Stimulated activated naive CD4-positive, alpha-beta T cell treated with Interleukin-2 at 50 U/mL for 16 hours (primary cell): ENCODE results near the gene EPHA8.

Experiments used
- DNase-seq: peaks from one replicate; lab custom pipeline; 2025; lab: John Stamatoyannopoulos, UW

Gene EPHA8

DNA sequence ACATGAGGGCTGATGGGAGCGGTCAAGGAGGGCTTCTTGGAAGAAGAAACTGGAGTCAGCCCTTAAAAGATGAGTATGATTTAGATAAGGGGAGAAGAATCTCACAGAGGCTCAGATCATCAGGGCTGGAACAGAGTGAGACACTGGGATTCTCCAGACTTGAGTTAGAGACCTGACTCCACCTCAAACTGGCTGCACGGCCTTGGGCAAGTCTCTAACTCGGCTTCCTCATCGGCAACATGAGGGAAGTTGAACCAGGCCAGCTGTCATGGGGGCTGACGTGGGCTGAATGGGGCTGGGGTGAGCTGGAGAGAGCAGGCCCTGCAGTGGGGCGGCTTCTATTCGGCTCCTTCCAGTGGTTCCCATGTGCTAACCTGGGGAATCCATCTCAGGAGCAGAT is 82.6 kb downstream of the EPHA8 start:
- DNase-seq = no peak

DNA sequence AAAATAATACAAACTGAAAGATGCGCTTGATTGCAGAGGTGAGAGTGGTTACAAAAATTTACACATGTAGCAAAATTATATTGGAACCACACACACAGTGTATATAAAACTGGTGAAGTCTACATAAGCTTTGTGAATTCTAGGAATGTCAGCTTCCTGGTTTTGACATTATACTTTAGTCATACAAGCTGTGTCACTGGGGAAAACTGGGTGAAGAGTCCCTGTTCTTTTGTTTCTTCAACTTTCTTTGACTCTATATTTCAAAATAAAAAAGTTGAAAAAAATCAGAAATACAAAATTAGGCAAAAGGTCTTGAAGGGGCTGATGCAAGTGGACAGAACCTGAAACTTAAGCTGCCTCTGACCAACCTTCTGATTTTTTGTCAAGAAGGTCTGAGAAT is 83.1 kb downstream of the EPHA8 start:
- DNase-seq = no peak

DNA sequence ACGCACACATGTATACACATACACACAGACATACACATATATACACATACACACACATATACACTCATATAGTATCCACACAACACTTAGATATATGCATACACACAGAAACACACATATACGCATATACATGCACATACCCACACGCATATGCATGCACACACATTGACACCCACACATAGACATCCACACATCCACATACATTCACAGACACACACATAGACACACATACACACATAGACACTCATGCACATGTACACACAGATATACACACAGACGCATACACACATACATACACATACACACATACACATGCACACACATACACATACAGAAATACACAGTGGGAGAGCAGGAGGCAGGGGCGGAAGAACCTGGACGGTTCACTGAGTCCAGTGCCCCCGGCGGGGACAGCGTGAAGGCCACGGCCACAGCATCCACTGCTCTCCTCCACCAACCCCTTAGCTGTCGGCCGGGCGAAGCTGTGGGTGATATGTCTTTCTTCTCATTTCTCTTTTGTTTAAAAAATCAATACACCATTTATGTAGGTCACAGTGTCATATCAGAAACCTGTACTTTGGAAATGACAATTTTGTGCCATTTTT is 86.9 kb downstream of the EPHA8 start:
- DNase-seq = no peak

DNA sequence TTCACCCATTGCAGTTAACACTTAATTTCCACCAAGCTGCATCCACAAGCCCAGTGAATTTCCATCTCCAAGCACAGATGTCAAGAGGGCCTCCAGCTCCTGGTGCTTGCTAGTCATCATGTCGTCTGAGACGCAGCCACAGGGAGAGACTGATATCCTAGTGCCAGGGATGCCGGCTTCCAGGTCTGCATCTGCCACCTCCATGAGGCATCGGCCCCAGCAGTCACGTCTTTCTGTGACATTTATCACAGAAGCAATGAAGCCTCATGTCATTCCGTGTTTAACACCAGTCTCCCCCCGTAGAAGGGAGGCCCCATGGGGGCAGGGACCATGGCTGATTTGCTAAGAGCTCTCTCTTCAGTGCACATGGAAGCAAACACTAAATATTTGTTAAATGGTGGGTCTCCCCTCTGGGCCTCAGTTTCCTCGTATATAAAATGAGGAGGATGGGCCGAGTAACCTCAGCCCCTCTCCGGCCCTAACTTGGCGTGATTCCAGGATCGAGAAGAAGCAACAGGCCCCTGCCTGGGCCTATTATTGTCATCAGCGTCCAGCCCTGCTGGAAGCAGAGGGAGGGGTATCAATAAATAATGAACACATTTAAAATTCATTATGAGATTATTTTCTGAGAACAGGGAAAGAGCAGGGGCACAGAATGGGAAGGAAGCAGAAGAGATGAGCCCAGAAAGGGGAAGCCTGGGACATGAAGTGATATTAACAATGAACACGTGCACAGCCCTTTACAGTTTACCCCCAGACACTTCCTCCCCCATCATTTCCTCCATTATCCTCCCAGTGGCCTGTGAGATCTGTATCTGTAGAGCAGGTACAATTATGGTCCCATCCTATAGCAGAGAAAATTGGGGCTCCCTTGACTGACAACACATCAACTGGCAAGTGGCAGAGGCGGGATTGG is 88.9 kb downstream of the EPHA8 start:
- DNase-seq = no peak

DNA sequence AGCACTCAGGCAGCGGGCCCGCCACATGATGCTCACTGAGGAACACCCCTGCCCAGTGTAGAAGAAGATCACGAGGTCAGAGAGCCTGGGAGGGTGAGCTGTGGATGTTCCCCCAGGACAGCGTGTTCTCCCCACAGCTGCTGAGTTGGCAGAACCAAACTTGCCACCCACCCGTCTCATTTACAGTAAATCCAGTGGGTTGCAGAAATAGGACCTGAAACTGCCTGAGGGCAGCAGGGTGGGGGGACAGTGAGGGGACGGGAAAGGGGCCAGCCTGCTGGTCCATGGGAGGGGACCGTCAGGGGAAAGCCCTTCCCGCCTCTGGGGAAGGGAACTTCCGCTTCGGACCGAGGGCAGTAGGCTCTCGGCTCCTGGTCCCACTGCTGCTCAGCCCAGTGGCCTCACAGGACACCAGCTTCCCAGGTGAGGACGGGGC is 89.6 kb downstream of the EPHA8 start, which contains the start of gene C1QB:
Gene C1QB, plus strand, starts transcription at position 356 of the 436 bp plus-strand sequence. CDS start 6,227 bp downstream, outside the sequence.
- no peak for DNase-seq
